Mucosa of stomach (tissue), 1 donor: Measurements from ENCODE around the gene PARP8.

ENCODE experiments used
- H3K27me3 ChIP-seq: one replicate; pipeline ENCODE4 v1.7.0; 2013; ENCODE audit warnings: mild to moderate bottlenecking, low read length; ENCODE audit not compliant: control insufficient read depth, insufficient read depth
- H3K36me3 ChIP-seq: one replicate; pipeline ENCODE4 v1.7.0; 2013; ENCODE audit warnings: low read length; ENCODE audit not compliant: control insufficient read depth, insufficient read depth
- H3K4me1 ChIP-seq: one replicate; pipeline ENCODE4 v1.7.0; 2013; ENCODE audit warnings: mild to moderate bottlenecking, low read length; ENCODE audit not compliant: control insufficient read depth, insufficient read depth
- H3K4me3 ChIP-seq: one replicate; pipeline ENCODE4 v1.7.0; 2013; ENCODE audit warnings: low read length
- H3K9ac ChIP-seq: one replicate; pipeline ENCODE4 v1.7.0; 2013; ENCODE audit warnings: mild to moderate bottlenecking, low read length, moderate library complexity
- H3K9me3 ChIP-seq: one replicate; pipeline ENCODE4 v1.7.0; 2013; ENCODE audit warnings: mild to moderate bottlenecking, low read length, moderate library complexity; ENCODE audit not compliant: control insufficient read depth
- donor health status: Pancreatic carcinoma.

The PARP8 gene

GRCh38 chr5:50832657-50833284 lies 166.3 kb downstream of the PARP8 start:
- Histone ChIP-seq H3K9ac (no peak overlapping the region), H3K9me3 (no peaks in the 10 kb centered on the region), H3K27me3 (no peaks in the 10 kb centered on the region), H3K4me3 (no peak overlapping the region), H3K36me3 (no peaks in the 10 kb centered on the region), H3K4me1 (no peaks in the 10 kb centered on the region)

DNA sequence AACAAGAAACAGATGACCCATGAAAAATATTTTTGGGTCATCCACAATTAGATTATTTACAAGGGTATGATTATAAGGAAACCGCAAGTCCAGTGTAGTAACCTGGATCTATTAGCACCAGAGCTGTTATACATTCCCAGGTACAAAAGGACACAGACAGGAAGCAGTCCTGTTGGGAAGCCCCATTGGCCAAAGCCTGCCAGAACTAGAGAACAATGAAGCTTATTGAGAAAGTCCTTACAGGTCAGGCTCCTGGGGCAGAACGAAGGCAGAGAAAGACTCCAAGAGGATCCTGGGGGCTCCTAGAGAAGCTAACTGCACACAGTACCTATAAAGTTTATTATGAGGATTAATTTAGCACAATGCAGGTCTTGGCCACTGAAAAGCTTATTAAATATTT lies 169.9 kb downstream of the PARP8 start:
- Histone ChIP-seq H3K27me3 (no peaks in the 10 kb centered on the region), H3K9me3 (no peaks in the 10 kb centered on the region), H3K9ac (no peak overlapping the region), H3K4me1 (no peaks in the 10 kb centered on the region), H3K36me3 (no peaks in the 10 kb centered on the region), H3K4me3 (no peak overlapping the region)

DNA sequence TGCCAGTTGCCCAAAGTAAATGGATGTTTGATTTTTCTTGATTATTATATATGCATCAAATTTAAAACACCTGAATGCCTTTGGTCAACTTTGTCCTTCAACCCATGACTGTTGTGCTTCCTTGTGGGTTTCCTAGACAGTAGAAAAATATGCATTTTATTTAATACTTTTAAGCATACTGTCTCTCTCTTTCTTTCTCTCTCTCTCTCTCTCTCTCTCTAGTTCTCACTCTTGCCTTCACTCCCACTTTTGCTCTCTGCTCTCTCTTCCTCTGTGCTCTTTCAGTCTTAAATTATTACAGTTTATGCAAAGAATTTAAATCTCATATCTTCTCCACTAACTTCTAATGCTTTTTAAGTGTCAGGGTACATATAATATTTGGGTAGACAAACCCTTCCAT lies 173.0 kb downstream of the PARP8 start:
- Histone ChIP-seq H3K9ac (no peak overlapping the region), H3K4me1 (no peaks in the 10 kb centered on the region), H3K9me3 (no peaks in the 10 kb centered on the region), H3K4me3 (no peak overlapping the region), H3K27me3 (no peaks in the 10 kb centered on the region), H3K36me3 (no peaks in the 10 kb centered on the region)

DNA sequence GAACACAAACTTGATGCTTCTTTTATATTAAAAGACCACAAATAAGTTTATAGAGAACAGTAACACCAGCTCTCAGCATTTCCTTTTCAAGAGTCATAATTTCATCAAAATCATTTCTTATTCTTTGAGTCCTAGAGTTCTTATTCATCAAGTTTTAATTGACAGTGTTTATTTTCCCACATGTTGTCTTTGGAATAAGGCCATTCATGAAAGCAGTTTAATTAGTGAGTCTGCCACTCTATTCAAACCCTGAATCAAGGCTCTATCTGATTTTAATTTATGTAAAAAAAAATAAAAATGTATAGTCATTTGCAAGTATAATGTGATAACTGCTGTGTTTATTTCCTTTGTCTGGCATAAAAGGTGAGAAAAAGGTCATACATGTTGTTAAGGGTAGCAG lies 176.7 kb downstream of the PARP8 start:
- H3K36me3 ChIP-seq = no peaks in the 10 kb centered on the region
- H3K9me3 ChIP-seq = no peaks in the 10 kb centered on the region
- no peak overlapping the region for H3K4me3 ChIP-seq
- H3K27me3 ChIP-seq = no peaks in the 10 kb centered on the region
- H3K4me1 ChIP-seq = no peaks in the 10 kb centered on the region
- H3K9ac ChIP-seq = no peak overlapping the region

GRCh38 chr5:50846261-50846660 lies 179.8 kb downstream of the PARP8 start:
- Histone ChIP-seq H3K4me1 (peaks cover 6% of the 10 kb centered on the region), H3K9me3 (no peaks in the 10 kb centered on the region), H3K36me3 (no peaks in the 10 kb centered on the region), H3K9ac (no peak overlapping the region), H3K27me3 (no peaks in the 10 kb centered on the region), H3K4me3 (no peak overlapping the region)

- no peaks in the 10 kb centered on the region for H3K9me3 ChIP-seq
- H3K27me3 ChIP-seq = no peaks in the 10 kb centered on the region
- H3K4me3 ChIP-seq = no peak overlapping the region
- peaks cover 6% of the 10 kb centered on the region for H3K4me1 ChIP-seq
- H3K9ac ChIP-seq = no peak overlapping the region
- no peaks in the 10 kb centered on the region for H3K36me3 ChIP-seq
Observed at GRCh38 chr5:50849554-50849953, 183.1 kb downstream of the PARP8 start.

DNA sequence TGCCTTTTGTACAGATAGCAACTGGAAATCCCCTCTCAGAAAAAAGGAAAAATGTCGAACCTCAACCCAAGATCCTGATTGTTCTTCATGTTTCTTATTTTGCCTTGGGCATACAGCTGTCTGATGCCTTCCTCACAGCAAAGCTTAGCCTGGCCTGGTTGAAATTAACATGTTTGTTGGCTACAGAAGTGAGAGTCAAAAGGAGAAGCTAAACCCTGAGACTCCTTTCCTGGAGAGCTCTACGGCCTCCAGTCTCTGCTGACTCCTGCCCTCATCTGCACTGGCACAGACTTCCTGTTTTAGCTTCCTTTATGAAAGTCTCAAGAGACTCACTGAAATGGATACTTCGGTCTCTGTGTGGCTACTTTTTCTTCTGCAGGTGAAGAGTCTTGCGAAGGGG lies 186.7 kb downstream of the PARP8 start:
- H3K9ac ChIP-seq = no peak overlapping the region
- peaks cover 6% of the 10 kb centered on the region for H3K4me1 ChIP-seq
- H3K36me3 ChIP-seq = no peaks in the 10 kb centered on the region
- no peaks in the 10 kb centered on the region for H3K9me3 ChIP-seq
- H3K27me3 ChIP-seq = no peaks in the 10 kb centered on the region
- no peak overlapping the region for H3K4me3 ChIP-seq

GRCh38 chr5:50854082-50854481 lies 187.6 kb downstream of the PARP8 start:
- no peaks in the 10 kb centered on the region for H3K36me3 ChIP-seq
- H3K9me3 ChIP-seq = no peaks in the 10 kb centered on the region
- H3K27me3 ChIP-seq = no peaks in the 10 kb centered on the region
- peaks cover 6% of the 10 kb centered on the region for H3K4me1 ChIP-seq
- no peak overlapping the region for H3K4me3 ChIP-seq
- H3K9ac ChIP-seq = no peak overlapping the region

DNA sequence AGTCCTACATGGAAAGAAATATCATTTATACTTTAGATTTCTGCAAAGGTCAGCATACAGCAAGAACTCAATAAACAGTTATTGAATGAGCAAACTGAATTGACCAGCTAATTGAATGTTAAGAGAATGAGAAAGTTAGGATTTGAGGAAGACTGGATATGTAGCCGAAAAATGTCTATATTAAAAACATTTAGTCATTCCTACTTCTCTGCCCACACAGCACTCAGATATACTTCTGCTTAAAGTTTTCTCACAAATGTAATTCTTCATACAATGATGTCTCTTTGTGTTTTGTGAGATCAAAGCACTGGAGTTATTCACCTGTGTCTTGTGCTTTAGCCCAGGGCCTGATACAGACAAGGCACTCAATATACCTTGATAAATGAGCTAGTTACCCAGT lies 188.6 kb downstream of the PARP8 start:
- H3K9ac ChIP-seq = no peak overlapping the region
- H3K4me1 ChIP-seq = no peaks in the 10 kb centered on the region
- no peak overlapping the region for H3K4me3 ChIP-seq
- H3K27me3 ChIP-seq = no peaks in the 10 kb centered on the region
- H3K9me3 ChIP-seq = no peaks in the 10 kb centered on the region
- no peaks in the 10 kb centered on the region for H3K36me3 ChIP-seq

DNA sequence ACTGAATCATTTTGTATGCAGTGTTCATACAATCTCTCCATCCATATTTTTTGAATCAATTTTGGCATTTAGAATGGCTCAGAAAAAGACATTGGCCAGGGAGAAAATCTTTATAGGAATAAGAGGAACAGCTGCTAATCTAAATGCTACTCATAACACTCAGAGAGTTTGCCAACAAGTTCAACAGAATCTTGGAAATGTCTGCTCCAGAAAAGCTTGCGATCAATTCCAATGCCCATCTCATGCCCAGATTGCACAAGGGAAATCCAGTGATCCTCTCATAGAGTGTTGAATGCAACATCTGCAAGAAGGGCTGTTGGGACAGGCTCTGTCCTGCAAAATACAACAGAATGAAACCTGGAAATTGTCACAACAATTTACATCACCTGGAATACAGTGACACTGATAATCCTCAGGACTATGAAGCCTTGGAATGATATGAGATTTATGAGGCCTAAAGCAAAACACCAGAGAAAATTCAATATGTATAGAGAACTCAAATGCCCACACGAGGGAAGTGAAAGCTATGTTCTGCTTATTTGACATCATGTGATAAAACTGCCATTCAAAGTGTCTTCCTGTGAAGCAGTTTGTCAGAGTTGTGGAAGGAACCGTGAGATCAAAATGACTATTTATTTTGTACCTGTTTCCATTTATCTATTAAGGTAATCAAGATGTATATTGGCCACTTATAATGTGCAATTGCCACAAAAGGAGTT lies 190.1 kb downstream of the PARP8 start:
- no peak overlapping the region for H3K4me3 ChIP-seq

DNA sequence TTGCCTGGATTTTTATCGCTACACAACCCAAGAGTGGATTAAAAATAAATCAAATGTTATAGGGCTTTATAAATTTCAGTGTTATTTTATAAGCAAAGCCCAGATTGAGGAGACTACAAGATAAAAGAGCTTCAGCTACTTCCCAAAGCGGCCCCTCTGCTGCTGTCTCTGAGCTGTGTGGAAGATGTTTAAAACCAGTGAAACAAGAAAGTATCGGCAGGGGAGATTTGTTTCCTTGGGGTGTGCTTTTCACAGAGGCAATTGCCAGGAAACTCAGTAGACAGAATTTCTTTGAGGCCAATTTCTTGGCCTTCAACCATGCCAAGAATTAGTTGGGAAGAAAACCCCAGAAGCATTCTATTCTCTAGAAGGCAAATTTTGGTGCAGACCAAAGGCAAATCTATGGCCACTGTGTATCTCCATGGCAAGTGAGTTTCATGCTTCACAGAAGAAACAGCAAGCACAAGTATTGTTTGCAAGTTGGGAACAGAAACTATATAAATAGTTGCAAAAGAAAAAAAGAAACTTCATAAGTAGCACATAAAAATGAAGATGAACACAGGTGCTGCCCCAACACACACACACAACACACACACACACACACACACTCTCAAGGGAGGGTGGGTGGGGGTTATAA lies 197.2 kb downstream of the PARP8 start:
- no peaks in the 10 kb centered on the region for H3K36me3 ChIP-seq
- no peak overlapping the region for H3K4me3 ChIP-seq
- no peaks in the 10 kb centered on the region for H3K27me3 ChIP-seq
- no peaks in the 10 kb centered on the region for H3K4me1 ChIP-seq
- no peaks in the 10 kb centered on the region for H3K9me3 ChIP-seq
- H3K9ac ChIP-seq = no peak overlapping the region

More for the DNA sequence above, 190.1 kb downstream of the PARP8 start:
- Histone ChIP-seq H3K4me1 (no peaks in the 10 kb centered on the region), H3K27me3 (no peaks in the 10 kb centered on the region), H3K36me3 (no peaks in the 10 kb centered on the region), H3K9ac (no peak overlapping the region), H3K9me3 (no peaks in the 10 kb centered on the region)

- Histone ChIP-seq H3K9me3 (no peaks in the 10 kb centered on the region), H3K27me3 (no peaks in the 10 kb centered on the region), H3K4me3 (no peak overlapping the region)
Observed at GRCh38 chr5:50864466-50864865, 198.0 kb downstream of the PARP8 start.

More at GRCh38 chr5:50864466-50864865, 198.0 kb downstream of the PARP8 start:
- Histone ChIP-seq H3K9ac (no peak overlapping the region), H3K36me3 (no peaks in the 10 kb centered on the region), H3K4me1 (no peaks in the 10 kb centered on the region)
